HUES64 (cell line): ENCODE data around the gene FANCB. TPM values are rescaled to one million over a fixed set of nuclear protein-coding genes. Genes with fewer than 3 reads are reported as not detected.

ENCODE experiments used
- H3K27ac ChIP-seq: 2 replicates; pipeline ENCODE4 v1.7.0; 2013; ENCODE audit warnings: low read depth, low read length, inconsistent platforms
- H3K27me3 ChIP-seq: 2 replicates; pipeline ENCODE4 v1.6.1; 2013; ENCODE audit warnings: mild to moderate bottlenecking, low read length; ENCODE audit not compliant: insufficient read depth
- H3K36me3 ChIP-seq: 2 replicates; pipeline ENCODE4 v1.6.1; 2013; ENCODE audit warnings: mild to moderate bottlenecking, low read length; ENCODE audit not compliant: insufficient read depth
- H3K4me1 ChIP-seq: 2 replicates; pipeline ENCODE4 v1.6.1; 2013; ENCODE audit warnings: mild to moderate bottlenecking, low read length, moderate library complexity; ENCODE audit not compliant: insufficient read depth
- H3K4me3 ChIP-seq: 2 replicates; pipeline ENCODE4 v1.5.1; 2013; ENCODE audit warnings: mild to moderate bottlenecking, low read length, moderate library complexity
- H3K9ac ChIP-seq: 2 replicates; pipeline ENCODE4 v1.6.1; 2013; ENCODE audit warnings: mild to moderate bottlenecking, low read depth, low read length
- H3K9me3 ChIP-seq: 2 replicates; pipeline ENCODE4 v1.6.1; 2013; ENCODE audit warnings: low read depth, low read length; ENCODE audit not compliant: insufficient read depth
- WGBS: fragments of 150-250, 120-280 bp; methylation state at CpG from one replicate; pipeline ENCODE4 v1.1.7; 2013; ENCODE audit warnings: missing lambda C conversion rate; 5-methylcytosine and 5-hydroxymethylcytosine counted together
- polyA plus RNA-seq, 2 experiments: library from polyadenylated mRNA; stranded (reverse); fragments of 50-300 nt; gene quantifications; one replicate each; pipeline ENCODE4 v1.2.3, GENCODE V29; 2013

Gene FANCB
- polyA plus RNA-seq (2013, experiment 1 of 2) = 5.2 TPM
- 5.3 TPM for polyA plus RNA-seq (2013, experiment 2 of 2)

- H3K4me1 ChIP-seq = no peaks in the 10 kb centered on the region; the same call in 1 of the 2 replicates
- peak within 1 kb of the TSS; percentile 89 for H3K9ac ChIP-seq
- no peaks in the 10 kb centered on the region for H3K27me3 ChIP-seq
- H3K36me3 ChIP-seq = peaks cover 12% of the 10 kb centered on the region; the same call in 1 of the 2 replicates
- under 1% methylated on average over 76 of the region's 78 CpGs for WGBS
- 0 out of 2 replicates have a peak, but pooled peaks cover 2% of the 10 kb centered on the region for H3K9me3 ChIP-seq
- H3K27ac ChIP-seq = peak within 1 kb of the TSS; percentile 72
- H3K4me3 ChIP-seq = peak within 1 kb of the TSS; percentile 89
Observed at GRCh38 chrX:14872851-14873675, at the start of gene FANCB, which contains the start of gene MOSPD2. Gene FANCB (minus strand): TSS chrX:14873069. CDS start chrX:14865510, 7,559 bp downstream. Gene MOSPD2 (plus strand): TSS chrX:14873421. CDS start chrX:14873529, 108 bp downstream.

GRCh38 chrX:14922437-14922836, 49.6 kb upstream of the FANCB start:
- no peak overlapping the region for H3K4me3 ChIP-seq
- no peaks in the 10 kb centered on the region for H3K4me1 ChIP-seq
- H3K36me3 ChIP-seq = peaks cover 13% of the 10 kb centered on the region
- H3K9me3 ChIP-seq = no peaks in the 10 kb centered on the region
- no peaks in the 10 kb centered on the region for H3K27me3 ChIP-seq
- 93% methylated on average over 6 of the region's 6 CpGs for WGBS
- H3K9ac ChIP-seq = no peak overlapping the region
- H3K27ac ChIP-seq = no peak overlapping the region

- H3K9me3 ChIP-seq = no peaks in the 10 kb centered on the region
- H3K27me3 ChIP-seq = no peaks in the 10 kb centered on the region
- H3K9ac ChIP-seq = no peak overlapping the region
- 80% methylated on average over 1 of the region's 2 CpGs for WGBS
- H3K4me3 ChIP-seq = no peak overlapping the region
- peaks cover 28% of the 10 kb centered on the region for H3K36me3 ChIP-seq
- no peak overlapping the region for H3K27ac ChIP-seq
- no peaks in the 10 kb centered on the region for H3K4me1 ChIP-seq
Observed at GRCh38 chrX:14920196-14920595, 47.3 kb upstream of the FANCB start.

- 90% methylated on average over 2 of the region's 2 CpGs for WGBS
Observed at GRCh38 chrX:14919407-14919806, 46.5 kb upstream of the FANCB start.

GRCh38 chrX:14916017-14916674, 43.3 kb upstream of the FANCB start:
- Histone ChIP-seq H3K27me3 (no peaks in the 10 kb centered on the region), H3K27ac (no peak overlapping the region)
- WGBS = 93% methylated on average over 2 of the region's 3 CpGs

More at GRCh38 chrX:14919407-14919806, 46.5 kb upstream of the FANCB start:
- H3K36me3 ChIP-seq = peaks cover 34% of the 10 kb centered on the region
- H3K27ac ChIP-seq = no peak overlapping the region
- H3K4me1 ChIP-seq = no peaks in the 10 kb centered on the region
- no peak overlapping the region for H3K9ac ChIP-seq
- H3K4me3 ChIP-seq = no peak overlapping the region
- no peaks in the 10 kb centered on the region for H3K9me3 ChIP-seq
- H3K27me3 ChIP-seq = no peaks in the 10 kb centered on the region

GRCh38 chrX:14915596-14915995, 42.7 kb upstream of the FANCB start:
- H3K4me3 ChIP-seq = no peak overlapping the region
- H3K27ac ChIP-seq = no peak overlapping the region
- no peak overlapping the region for H3K9ac ChIP-seq
- H3K4me1 ChIP-seq = no peaks in the 10 kb centered on the region
- peaks cover 67% of the 10 kb centered on the region for H3K36me3 ChIP-seq
- 100% methylated on average over 3 of the region's 3 CpGs for WGBS
- no peaks in the 10 kb centered on the region for H3K9me3 ChIP-seq
- H3K27me3 ChIP-seq = no peaks in the 10 kb centered on the region

More at GRCh38 chrX:14916017-14916674, 43.3 kb upstream of the FANCB start:
- Histone ChIP-seq H3K4me1 (no peaks in the 10 kb centered on the region), H3K9ac (no peak overlapping the region), H3K9me3 (no peaks in the 10 kb centered on the region), H3K4me3 (no peak overlapping the region), H3K36me3 (peaks cover 63% of the 10 kb centered on the region)

GRCh38 chrX:14913241-14913640, 40.4 kb upstream of the FANCB start:
- H3K9me3 ChIP-seq = no peaks in the 10 kb centered on the region
- no peak overlapping the region for H3K4me3 ChIP-seq
- H3K4me1 ChIP-seq = no peaks in the 10 kb centered on the region
- peaks cover 64% of the 10 kb centered on the region for H3K36me3 ChIP-seq
- H3K27me3 ChIP-seq = no peaks in the 10 kb centered on the region
- no peak overlapping the region for H3K27ac ChIP-seq
- 86% methylated on average over 2 of the region's 2 CpGs for WGBS
- H3K9ac ChIP-seq = no peak overlapping the region

- H3K27me3 ChIP-seq = no peaks in the 10 kb centered on the region
- no peaks in the 10 kb centered on the region; the same call in 1 of the 2 replicates for H3K4me1 ChIP-seq
- 100% methylated on average over 1 of the region's 2 CpGs for WGBS
- no peak overlapping the region for H3K27ac ChIP-seq
- no peak overlapping the region for H3K9ac ChIP-seq
- H3K36me3 ChIP-seq = peaks cover 21% of the 10 kb centered on the region
- H3K4me3 ChIP-seq = no peak overlapping the region
- peaks cover 10% of the 10 kb centered on the region for H3K9me3 ChIP-seq
Observed at GRCh38 chrX:14903891-14904290, 31.0 kb upstream of the FANCB start.

GRCh38 chrX:14902537-14902936, 29.7 kb upstream of the FANCB start:
- Histone ChIP-seq H3K4me3 (no peak overlapping the region), H3K4me1 (no peaks in the 10 kb centered on the region; the same call in 1 of the 2 replicates), H3K27me3 (no peaks in the 10 kb centered on the region), H3K9ac (no peak overlapping the region), H3K36me3 (peaks cover 22% of the 10 kb centered on the region), H3K9me3 (peaks cover 10% of the 10 kb centered on the region), H3K27ac (no peak overlapping the region)

GRCh38 chrX:14899607-14900006, 26.7 kb upstream of the FANCB start:
- H3K9ac ChIP-seq = no peak overlapping the region
- H3K9me3 ChIP-seq = peaks cover 7% of the 10 kb centered on the region
- H3K27ac ChIP-seq = no peak overlapping the region; the same call in 1 of the 2 replicates
- H3K27me3 ChIP-seq = no peaks in the 10 kb centered on the region
- peaks cover 21% of the 10 kb centered on the region for H3K36me3 ChIP-seq
- no peak overlapping the region for H3K4me3 ChIP-seq
- H3K4me1 ChIP-seq = no peaks in the 10 kb centered on the region; the same call in 1 of the 2 replicates

GRCh38 chrX:14897042-14897441, 24.2 kb upstream of the FANCB start:
- no peaks in the 10 kb centered on the region for H3K9me3 ChIP-seq
- H3K27ac ChIP-seq = no peak overlapping the region
- H3K4me3 ChIP-seq = no peak overlapping the region
- peaks cover 5% of the 10 kb centered on the region; the same call in 1 of the 2 replicates for H3K36me3 ChIP-seq
- H3K4me1 ChIP-seq = no peaks in the 10 kb centered on the region; the same call in 1 of the 2 replicates
- H3K9ac ChIP-seq = no peak overlapping the region
- no peaks in the 10 kb centered on the region for H3K27me3 ChIP-seq
- WGBS = 89% methylated on average over 2 of the region's 2 CpGs
